ENCODE data around the gene DPH1.

The DPH1 gene

DNA sequence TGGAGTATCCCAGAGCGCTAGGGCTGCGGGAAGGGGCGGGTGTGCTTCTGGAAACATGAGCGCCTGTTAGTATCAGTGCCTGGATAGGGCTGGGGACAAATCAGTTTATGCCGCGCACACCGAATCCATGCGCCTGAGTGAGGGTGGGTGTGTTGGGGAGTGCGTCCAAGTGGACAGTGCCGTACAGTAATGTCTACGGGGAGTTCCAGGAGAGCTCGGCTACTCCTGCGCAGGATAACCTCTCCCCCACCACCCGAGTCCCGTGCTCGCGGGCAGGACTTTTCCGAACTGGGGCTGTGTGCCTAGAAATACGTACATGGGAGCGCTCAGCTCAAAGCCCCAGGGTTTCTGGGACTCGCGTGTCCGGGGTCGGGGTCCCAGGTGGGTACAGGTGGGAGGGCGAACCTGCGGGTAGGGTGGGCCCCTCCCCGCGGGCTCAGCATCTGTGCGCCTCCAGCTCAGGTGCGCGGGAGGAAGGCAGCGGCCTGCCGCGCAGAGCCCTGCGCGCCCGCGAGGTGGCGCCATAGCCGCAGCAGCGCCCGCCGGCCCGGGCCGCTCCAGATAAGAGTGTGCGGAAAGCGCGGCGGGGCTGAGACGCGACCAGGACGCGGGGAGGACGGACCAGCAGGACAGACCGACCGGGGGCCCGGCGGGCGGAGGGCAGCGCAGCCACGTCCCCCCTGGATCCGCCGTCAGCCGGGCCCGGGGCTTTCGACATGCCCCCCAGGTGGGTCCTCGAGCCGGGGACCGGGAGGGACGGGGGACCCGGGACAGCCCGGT, 24.7 kb downstream of the DPH1 start, which contains the start of gene HIC1 (continued):
- TF ChIP-seq, protein P1, sequence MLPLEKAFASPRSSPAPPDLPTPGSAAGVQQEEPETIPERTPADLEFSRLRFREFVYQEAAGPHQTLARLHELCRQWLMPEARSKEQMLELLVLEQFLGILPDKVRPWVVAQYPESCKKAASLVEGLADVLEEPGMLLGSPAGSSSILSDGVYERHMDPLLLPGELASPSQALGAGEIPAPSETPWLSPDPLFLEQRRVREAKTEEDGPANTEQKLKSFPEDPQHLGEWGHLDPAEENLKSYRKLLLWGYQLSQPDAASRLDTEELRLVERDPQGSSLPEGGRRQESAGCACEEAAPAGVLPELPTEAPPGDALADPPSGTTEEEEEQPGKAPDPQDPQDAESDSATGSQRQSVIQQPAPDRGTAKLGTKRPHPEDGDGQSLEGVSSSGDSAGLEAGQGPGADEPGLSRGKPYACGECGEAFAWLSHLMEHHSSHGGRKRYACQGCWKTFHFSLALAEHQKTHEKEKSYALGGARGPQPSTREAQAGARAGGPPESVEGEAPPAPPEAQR (tag by site-specific recombination; IDR thresholded peaks at IDR 0.05), result no peak
- TF ChIP-seq, protein P2, sequence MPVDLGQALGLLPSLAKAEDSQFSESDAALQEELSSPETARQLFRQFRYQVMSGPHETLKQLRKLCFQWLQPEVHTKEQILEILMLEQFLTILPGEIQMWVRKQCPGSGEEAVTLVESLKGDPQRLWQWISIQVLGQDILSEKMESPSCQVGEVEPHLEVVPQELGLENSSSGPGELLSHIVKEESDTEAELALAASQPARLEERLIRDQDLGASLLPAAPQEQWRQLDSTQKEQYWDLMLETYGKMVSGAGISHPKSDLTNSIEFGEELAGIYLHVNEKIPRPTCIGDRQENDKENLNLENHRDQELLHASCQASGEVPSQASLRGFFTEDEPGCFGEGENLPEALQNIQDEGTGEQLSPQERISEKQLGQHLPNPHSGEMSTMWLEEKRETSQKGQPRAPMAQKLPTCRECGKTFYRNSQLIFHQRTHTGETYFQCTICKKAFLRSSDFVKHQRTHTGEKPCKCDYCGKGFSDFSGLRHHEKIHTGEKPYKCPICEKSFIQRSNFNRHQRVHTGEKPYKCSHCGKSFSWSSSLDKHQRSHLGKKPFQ (tag by site-specific recombination; IDR thresholded peaks at IDR 0.05), result no peak
- no peak for TF ChIP-seq HOXD13 (CRISPR knock-in tag; IDR thresholded peaks at IDR 0.05; ENCODE audit: borderline replicate concordance)
- no peak for TF ChIP-seq ZNF585B (tag by site-specific recombination; IDR thresholded peaks at IDR 0.05)
- no peak for TF ChIP-seq ZNF623 (tag by site-specific recombination; IDR thresholded peaks at IDR 0.05)
- TF ChIP-seq, protein P3, sequence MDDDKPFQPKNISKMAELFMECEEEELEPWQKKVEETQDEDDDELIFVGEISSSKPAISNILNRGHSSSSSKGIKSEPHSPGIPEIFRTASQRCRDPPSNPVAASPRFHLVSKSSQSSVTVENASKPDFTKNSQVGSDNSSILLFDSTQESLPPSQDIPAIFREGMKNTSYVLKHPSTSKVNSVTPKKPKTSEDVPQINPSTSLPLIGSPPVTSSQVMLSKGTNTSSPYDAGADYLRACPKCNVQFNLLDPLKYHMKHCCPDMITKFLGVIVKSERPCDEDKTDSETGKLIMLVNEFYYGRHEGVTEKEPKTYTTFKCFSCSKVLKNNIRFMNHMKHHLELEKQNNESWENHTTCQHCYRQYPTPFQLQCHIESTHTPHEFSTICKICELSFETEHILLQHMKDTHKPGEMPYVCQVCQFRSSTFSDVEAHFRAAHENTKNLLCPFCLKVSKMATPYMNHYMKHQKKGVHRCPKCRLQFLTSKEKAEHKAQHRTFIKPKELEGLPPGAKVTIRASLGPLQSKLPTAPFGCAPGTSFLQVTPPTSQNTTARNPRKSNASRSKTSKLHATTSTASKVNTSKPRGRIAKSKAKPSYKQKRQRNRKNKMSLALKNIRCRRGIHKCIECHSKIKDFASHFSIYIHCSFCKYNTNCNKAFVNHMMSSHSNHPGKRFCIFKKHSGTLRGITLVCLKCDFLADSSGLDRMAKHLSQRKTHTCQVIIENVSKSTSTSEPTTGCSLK (tag by site-specific recombination; IDR thresholded peaks at IDR 0.05), result no peak
- TF ChIP-seq ZNF391 (tag by site-specific recombination; IDR thresholded peaks at IDR 0.05; ENCODE audit: borderline replicate concordance, low read depth), result no peak
- TF ChIP-seq ZNF24 (tag by site-specific recombination; IDR thresholded peaks at IDR 0.05), result no peak
- TF ChIP-seq, protein P4, sequence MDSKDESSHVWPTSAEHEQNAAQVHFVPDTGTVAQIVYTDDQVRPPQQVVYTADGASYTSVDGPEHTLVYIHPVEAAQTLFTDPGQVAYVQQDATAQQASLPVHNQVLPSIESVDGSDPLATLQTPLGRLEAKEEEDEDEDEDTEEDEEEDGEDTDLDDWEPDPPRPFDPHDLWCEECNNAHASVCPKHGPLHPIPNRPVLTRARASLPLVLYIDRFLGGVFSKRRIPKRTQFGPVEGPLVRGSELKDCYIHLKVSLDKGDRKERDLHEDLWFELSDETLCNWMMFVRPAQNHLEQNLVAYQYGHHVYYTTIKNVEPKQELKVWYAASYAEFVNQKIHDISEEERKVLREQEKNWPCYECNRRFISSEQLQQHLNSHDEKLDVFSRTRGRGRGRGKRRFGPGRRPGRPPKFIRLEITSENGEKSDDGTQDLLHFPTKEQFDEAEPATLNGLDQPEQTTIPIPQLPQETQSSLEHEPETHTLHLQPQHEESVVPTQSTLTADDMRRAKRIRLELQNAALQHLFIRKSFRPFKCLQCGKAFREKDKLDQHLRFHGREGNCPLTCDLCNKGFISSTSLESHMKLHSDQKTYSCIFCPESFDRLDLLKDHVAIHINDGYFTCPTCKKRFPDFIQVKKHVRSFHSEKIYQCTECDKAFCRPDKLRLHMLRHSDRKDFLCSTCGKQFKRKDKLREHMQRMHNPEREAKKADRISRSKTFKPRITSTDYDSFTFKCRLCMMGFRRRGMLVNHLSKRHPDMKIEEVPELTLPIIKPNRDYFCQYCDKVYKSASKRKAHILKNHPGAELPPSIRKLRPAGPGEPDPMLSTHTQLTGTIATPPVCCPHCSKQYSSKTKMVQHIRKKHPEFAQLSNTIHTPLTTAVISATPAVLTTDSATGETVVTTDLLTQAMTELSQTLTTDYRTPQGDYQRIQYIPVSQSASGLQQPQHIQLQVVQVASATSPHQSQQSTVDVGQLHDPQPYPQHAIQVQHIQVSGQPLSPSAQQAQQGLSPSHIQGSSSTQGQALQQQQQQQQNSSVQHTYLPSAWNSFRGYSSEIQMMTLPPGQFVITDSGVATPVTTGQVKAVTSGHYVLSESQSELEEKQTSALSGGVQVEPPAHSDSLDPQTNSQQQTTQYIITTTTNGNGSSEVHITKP (tag by site-specific recombination; IDR thresholded peaks at IDR 0.05), result peak; percentile 26; the same call in 1 of the 2 replicates
- TF ChIP-seq, protein P5, sequence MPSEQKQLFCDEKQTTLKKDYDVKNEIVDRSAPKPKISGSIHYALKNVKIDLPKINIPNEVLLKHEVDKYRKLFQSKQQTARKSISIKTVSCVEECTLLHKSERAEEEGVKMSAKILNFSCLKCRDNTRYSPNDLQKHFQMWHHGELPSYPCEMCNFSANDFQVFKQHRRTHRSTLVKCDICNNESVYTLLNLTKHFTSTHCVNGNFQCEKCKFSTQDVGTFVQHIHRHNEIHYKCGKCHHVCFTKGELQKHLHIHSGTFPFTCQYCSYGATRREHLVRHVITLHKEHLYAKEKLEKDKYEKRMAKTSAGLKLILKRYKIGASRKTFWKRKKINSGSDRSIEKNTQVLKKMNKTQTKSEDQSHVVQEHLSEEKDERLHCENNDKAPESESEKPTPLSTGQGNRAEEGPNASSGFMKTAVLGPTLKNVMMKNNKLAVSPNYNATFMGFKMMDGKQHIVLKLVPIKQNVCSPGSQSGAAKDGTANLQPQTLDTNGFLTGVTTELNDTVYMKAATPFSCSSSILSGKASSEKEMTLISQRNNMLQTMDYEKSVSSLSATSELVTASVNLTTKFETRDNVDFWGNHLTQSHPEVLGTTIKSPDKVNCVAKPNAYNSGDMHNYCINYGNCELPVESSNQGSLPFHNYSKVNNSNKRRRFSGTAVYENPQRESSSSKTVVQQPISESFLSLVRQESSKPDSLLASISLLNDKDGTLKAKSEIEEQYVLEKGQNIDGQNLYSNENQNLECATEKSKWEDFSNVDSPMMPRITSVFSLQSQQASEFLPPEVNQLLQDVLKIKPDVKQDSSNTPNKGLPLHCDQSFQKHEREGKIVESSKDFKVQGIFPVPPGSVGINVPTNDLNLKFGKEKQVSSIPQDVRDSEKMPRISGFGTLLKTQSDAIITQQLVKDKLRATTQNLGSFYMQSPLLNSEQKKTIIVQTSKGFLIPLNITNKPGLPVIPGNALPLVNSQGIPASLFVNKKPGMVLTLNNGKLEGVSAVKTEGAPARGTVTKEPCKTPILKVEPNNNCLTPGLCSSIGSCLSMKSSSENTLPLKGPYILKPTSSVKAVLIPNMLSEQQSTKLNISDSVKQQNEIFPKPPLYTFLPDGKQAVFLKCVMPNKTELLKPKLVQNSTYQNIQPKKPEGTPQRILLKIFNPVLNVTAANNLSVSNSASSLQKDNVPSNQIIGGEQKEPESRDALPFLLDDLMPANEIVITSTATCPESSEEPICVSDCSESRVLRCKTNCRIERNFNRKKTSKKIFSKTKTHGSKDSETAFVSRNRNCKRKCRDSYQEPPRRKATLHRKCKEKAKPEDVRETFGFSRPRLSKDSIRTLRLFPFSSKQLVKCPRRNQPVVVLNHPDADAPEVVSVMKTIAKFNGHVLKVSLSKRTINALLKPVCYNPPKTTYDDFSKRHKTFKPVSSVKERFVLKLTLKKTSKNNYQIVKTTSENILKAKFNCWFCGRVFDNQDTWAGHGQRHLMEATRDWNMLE (tag by site-specific recombination; conservative IDR thresholded peaks at IDR 0.05; ENCODE audit: low read depth), result no peak
- TF ChIP-seq ZNF354C (tag by site-specific recombination; IDR thresholded peaks at IDR 0.05; ENCODE audit: borderline replicate concordance, low read depth), result no peak
- TF ChIP-seq ZNF121 (tag by site-specific recombination; IDR thresholded peaks at IDR 0.05), result no peak
- no peak for TF ChIP-seq ZNF174 (tag by site-specific recombination; IDR thresholded peaks at IDR 0.05)
- no peak for TF ChIP-seq ZNF239 (tag by site-specific recombination; IDR thresholded peaks at IDR 0.05)
- TF ChIP-seq GLI2 (tag by site-specific recombination; IDR thresholded peaks at IDR 0.05; ENCODE audit: borderline replicate concordance, low read depth), result no peak
- TF ChIP-seq, protein P6, sequence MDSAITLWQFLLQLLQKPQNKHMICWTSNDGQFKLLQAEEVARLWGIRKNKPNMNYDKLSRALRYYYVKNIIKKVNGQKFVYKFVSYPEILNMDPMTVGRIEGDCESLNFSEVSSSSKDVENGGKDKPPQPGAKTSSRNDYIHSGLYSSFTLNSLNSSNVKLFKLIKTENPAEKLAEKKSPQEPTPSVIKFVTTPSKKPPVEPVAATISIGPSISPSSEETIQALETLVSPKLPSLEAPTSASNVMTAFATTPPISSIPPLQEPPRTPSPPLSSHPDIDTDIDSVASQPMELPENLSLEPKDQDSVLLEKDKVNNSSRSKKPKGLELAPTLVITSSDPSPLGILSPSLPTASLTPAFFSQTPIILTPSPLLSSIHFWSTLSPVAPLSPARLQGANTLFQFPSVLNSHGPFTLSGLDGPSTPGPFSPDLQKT (IDR thresholded peaks at IDR 0.05; ENCODE audit: borderline replicate concordance, low read depth, low read length), result no peak

Measured in HEK293 (cell line).